Measurements from ENCODE around the gene KLF16.

DNA sequence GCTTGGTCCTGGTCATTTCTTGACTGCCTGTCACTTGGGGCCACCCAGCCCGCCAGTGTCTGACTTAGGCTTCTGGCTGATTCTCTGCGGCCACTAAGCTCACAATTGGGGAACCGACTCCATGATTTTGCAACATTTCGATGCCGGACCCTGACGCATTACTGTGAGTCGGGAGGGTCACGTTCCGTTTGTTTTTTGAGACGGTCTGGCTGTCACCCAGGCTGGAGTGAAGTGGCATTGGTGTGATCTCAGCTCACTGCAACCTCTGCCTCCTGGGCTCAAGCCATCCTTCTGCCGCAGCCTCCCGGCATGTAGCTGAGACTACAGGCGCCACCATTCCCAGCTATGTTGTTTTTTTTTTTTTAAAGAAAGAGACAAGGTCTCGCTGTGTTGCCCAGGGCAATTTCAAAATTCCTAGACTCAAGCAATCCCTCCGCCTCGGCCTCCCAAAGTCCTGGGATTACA lies 38.6 kb upstream of the KLF16 start:
- TF ChIP-seq ZFP3 (CRISPR knock-in tag; IDR thresholded peaks at IDR 0.05) (no peak), TOX (CRISPR knock-in tag; IDR thresholded peaks at IDR 0.05; ENCODE audit: borderline replicate concordance) (no peak), ESRRG (CRISPR knock-in tag; IDR thresholded peaks at IDR 0.05) (no peak), ZNF70 (CRISPR knock-in tag; IDR thresholded peaks at IDR 0.05) (no peak), RARB (CRISPR knock-in tag; IDR thresholded peaks at IDR 0.05) (no peak)
